ENCODE measurements around the gene DTNBP1. TPM values are rescaled to one million over a fixed set of nuclear protein-coding genes. Genes with fewer than 3 reads are reported as not detected.

Gene DTNBP1
- total RNA-seq, 1 donor from 2014 or later = 19.2 TPM

- no peak overlapping the region for H3K27ac ChIP-seq (replicated peaks)
- TF ChIP-seq, protein P1, sequence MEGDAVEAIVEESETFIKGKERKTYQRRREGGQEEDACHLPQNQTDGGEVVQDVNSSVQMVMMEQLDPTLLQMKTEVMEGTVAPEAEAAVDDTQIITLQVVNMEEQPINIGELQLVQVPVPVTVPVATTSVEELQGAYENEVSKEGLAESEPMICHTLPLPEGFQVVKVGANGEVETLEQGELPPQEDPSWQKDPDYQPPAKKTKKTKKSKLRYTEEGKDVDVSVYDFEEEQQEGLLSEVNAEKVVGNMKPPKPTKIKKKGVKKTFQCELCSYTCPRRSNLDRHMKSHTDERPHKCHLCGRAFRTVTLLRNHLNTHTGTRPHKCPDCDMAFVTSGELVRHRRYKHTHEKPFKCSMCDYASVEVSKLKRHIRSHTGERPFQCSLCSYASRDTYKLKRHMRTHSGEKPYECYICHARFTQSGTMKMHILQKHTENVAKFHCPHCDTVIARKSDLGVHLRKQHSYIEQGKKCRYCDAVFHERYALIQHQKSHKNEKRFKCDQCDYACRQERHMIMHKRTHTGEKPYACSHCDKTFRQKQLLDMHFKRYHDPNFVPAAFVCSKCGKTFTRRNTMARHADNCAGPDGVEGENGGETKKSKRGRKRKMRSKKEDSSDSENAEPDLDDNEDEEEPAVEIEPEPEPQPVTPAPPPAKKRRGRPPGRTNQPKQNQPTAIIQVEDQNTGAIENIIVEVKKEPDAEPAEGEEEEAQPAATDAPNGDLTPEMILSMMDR (IDR thresholded peaks at IDR 0.05; ENCODE audit: borderline replicate concordance) = no peak
- H3K36me3 ChIP-seq = peaks cover 25% of the 10 kb centered on the region
- DNase-seq = no peak
- H3K27me3 ChIP-seq (ENCODE audit: low read depth) = no peaks in the 10 kb centered on the region
- H3K4me1 ChIP-seq = peaks cover 61% of the 10 kb centered on the region
- H3K9me3 ChIP-seq (replicated peaks) = no peaks in the 10 kb centered on the region
- no peak overlapping the region for H3K4me3 ChIP-seq
- intact Hi-C loops (cut with micrococcal nuclease) = no loop called here
Measured at GRCh38 chr6:15498640-15499039, 164.2 kb downstream of the DTNBP1 start.

DNA sequence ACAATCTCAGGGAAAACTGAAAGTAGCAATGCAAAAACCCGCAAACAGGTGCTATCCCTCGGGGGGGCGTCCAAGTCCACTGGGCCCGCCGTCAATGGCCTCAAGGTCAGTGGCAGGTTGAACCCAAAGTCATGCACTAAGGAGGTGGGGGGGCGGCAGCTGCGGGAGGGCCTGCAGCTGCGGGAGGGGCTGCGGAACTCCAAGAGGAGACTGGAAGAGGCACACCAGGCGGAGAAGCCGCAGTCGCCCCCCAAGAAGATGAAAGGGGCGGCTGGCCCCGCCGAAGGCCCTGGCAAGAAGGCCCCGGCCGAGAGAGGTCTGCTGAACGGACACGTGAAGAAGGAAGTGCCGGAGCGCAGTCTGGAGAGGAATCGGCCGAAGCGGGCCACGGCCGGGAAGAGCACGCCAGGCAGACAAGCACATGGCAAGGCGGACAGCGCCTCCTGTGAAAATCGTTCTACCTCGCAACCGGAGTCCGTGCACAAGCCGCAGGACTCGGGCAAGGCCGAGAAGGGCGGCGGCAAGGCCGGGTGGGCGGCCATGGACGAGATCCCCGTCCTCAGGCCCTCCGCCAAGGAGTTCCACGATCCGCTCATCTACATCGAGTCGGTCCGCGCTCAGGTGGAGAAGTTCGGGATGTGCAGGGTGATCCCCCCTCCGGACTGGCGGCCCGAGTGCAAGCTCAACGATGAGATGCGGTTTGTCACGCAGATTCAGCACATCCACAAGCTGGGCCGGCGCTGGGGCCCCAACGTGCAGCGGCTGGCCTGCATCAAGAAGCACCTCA is 166.3 kb downstream of the DTNBP1 start:
- TF ChIP-seq, protein P1 (IDR thresholded peaks at IDR 0.05; ENCODE audit: borderline replicate concordance) = no peak
- peaks cover 18% of the 10 kb centered on the region for H3K36me3 ChIP-seq

DNA sequence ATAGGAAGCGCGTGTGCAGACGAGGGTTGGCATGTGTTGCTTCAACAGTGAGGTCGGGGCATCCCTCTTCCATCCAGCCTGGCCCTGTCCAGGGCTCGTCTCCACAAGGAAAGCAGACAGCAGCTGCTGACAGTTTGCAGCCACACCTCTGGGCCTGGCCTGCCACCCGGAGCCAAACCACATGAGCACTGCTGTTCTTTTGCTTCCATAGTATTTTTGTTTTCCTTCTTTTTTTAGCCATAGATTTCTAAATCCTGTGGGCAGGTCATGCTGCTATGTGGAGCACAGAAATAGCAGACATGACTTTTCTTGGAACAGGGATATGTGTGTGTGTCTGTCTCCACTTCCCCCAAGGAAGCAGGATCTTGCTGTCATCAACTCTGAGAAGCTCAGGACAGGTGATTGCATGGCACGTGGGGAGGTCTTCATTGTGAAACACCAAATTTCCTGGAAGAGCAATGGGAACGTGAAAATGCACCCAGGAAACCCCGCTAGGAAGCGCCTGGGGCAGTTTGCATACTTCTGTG is 167.4 kb downstream of the DTNBP1 start:
- Histone ChIP-seq H3K9me3 (replicated peaks) (no peaks in the 10 kb centered on the region), H3K36me3 (peaks cover 10% of the 10 kb centered on the region), H3K27ac (replicated peaks) (peak overlapping the region; percentile 79), H3K27me3 (ENCODE audit: low read depth) (no peaks in the 10 kb centered on the region), H3K4me3 (no peak overlapping the region), H3K4me1 (peaks cover 52% of the 10 kb centered on the region)
- intact Hi-C loops (cut with micrococcal nuclease) = no loop called here
- peak; percentile 77 for DNase-seq
- TF ChIP-seq, protein P1 (IDR thresholded peaks at IDR 0.05; ENCODE audit: borderline replicate concordance) = no peak

More for the DNA sequence above, 166.3 kb downstream of the DTNBP1 start:
- no peaks in the 10 kb centered on the region for H3K27me3 ChIP-seq (ENCODE audit: low read depth)
- H3K4me1 ChIP-seq = peaks cover 50% of the 10 kb centered on the region
- H3K4me3 ChIP-seq = no peak overlapping the region
- intact Hi-C loops (cut with micrococcal nuclease) = no loop called here
- no peaks in the 10 kb centered on the region for H3K9me3 ChIP-seq (replicated peaks)
- peak overlapping the region; percentile 79 for H3K27ac ChIP-seq (replicated peaks)
- no peak for DNase-seq

DNA sequence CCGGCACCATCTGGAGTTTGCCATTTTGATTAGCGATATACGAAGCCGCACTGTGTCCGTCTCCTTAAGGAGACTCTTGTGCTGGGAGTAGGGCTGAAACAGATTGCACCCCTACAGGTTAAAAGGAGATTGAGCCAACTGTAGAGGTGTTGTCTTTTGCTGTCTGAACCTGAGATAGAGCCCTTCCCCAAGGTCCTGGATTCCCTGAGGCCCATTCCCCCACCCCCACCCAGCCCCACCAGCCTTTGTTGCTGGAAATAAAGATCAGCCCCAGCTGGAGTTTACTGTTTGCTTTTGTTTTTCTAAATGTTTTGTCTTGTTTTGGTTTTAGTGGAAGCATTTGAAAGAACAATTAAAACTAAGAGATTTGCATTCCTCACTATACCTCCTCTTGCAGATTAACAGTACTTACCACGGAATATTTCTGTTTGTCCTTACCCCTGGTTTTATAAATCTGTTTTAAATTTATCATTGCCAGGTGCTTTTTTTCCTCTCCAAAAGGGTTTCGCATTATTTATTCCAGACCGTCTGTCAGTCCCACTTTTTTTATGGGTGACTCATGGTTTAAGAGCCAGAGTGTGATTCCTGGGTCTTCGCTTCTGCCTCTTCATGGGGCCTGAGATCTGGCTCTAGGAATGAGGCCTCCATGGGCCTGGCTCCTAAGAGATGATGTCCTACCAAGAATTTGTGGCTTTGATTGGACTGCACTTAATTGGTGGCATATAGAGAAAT is 169.2 kb downstream of the DTNBP1 start:
- DNase-seq = no peak
- Histone ChIP-seq H3K36me3 (peaks cover 18% of the 10 kb centered on the region), H3K4me1 (peaks cover 52% of the 10 kb centered on the region), H3K27me3 (ENCODE audit: low read depth) (no peaks in the 10 kb centered on the region), H3K9me3 (replicated peaks) (no peaks in the 10 kb centered on the region), H3K4me3 (no peak overlapping the region), H3K27ac (replicated peaks) (no peak overlapping the region)
- intact Hi-C loops (cut with micrococcal nuclease) = no loop called here
- TF ChIP-seq, protein P1 (IDR thresholded peaks at IDR 0.05; ENCODE audit: borderline replicate concordance) = no peak

DNA sequence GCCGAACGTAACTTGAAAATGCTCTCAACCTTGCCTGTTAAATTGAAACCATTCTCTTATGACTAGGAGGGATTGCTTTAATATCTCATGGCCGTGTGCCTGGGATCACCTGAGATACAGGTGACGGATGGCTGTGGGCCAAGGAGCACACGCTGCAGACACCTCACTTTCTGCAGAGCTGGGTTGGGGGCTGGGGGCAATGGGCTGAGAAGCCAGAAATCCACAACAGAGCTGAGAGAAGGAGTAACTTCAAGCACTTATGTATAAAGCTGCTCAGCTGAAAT is 170.9 kb downstream of the DTNBP1 start:
- Histone ChIP-seq H3K4me1 (peaks cover 43% of the 10 kb centered on the region), H3K36me3 (peaks cover 31% of the 10 kb centered on the region), H3K9me3 (replicated peaks) (no peaks in the 10 kb centered on the region), H3K4me3 (no peak overlapping the region), H3K27ac (replicated peaks) (no peak overlapping the region), H3K27me3 (ENCODE audit: low read depth) (no peaks in the 10 kb centered on the region)
- TF ChIP-seq, protein P1 (IDR thresholded peaks at IDR 0.05; ENCODE audit: borderline replicate concordance) = no peak
- intact Hi-C loops (cut with micrococcal nuclease) = no loop called here
- DNase-seq = no peak

Measured in left ventricle myocardium inferior (tissue), 1 donor.